MCF 10A (cell line): ENCODE measurements around the gene EXOC6B. TPM values are rescaled to one million over a fixed set of nuclear protein-coding genes. Genes with fewer than 3 reads are reported as not detected.
A peak's percentile ranks its signal among the peaks of the same experiment; 100 is the strongest.

Experiments used
- BruUV-seq: library from RNA; stranded (reverse); fragments of 400-500 nt; replicated peaks from 2 replicates; lab custom pipeline; 2021; lab: Mats Ljungman, UMichigan
- CTCF ChIA-PET: fragments of 300-600 bp; sonication (Branson Sonifier 250); formaldehyde crosslinking; extraction: SDS; loops from one replicate; lab custom pipeline; 2021; ENCODE audit warnings: antibody characterized with exemption, inconsistent platforms; lab: Yijun Ruan, JAX
- POLR2A ChIA-PET: fragments of 300-600, 350-650 bp; sonication (Branson Sonifier 250); formaldehyde crosslinking; extraction: SDS; loops from one replicate; lab custom pipeline; 2020; ENCODE audit warnings: antibody characterized with exemption, inconsistent platforms; lab: Yijun Ruan, JAX
- DNase-seq: peaks from one replicate; pipeline ENCODE4 v3.0.0-alpha.2; 2018; ENCODE audit not compliant: unreplicated experiment
- H3K27ac Mint-ChIP-seq: one replicate; pipeline ENCODE4 v1.8.0; 2022; ENCODE audit warnings: mild to moderate bottlenecking, low read depth, mixed read lengths; ENCODE audit not compliant: unreplicated experiment
- H3K27me3 Mint-ChIP-seq: one replicate; pipeline ENCODE4 v1.8.0; 2022; ENCODE audit warnings: mixed read lengths; ENCODE audit not compliant: insufficient read depth, unreplicated experiment
- H3K36me3 Mint-ChIP-seq: one replicate; pipeline ENCODE4 v1.8.0; 2022; ENCODE audit warnings: mild to moderate bottlenecking, moderate library complexity, mixed read lengths; ENCODE audit not compliant: insufficient read depth, unreplicated experiment
- H3K4me1 Mint-ChIP-seq: one replicate; pipeline ENCODE4 v1.8.0; 2022; ENCODE audit warnings: mixed read lengths; ENCODE audit not compliant: insufficient read depth, unreplicated experiment
- H3K4me3 Mint-ChIP-seq: one replicate; pipeline ENCODE4 v1.8.0; 2022; ENCODE audit warnings: mild to moderate bottlenecking, moderate library complexity, mixed read lengths; ENCODE audit not compliant: unreplicated experiment
- H3K9me3 Mint-ChIP-seq: one replicate; pipeline ENCODE4 v1.8.0; 2022; ENCODE audit warnings: mixed read lengths; ENCODE audit not compliant: unreplicated experiment
- CTCF ChIP-seq: fragments of 200-600 bp; IDR thresholded peaks from one replicate; pipeline ENCODE4 v1.8.0; 2022; ENCODE audit warnings: antibody characterized with exemption, mild to moderate bottlenecking; ENCODE audit not compliant: unreplicated experiment
- intact Hi-C: fragments of 100-400 bp; cut with micrococcal nuclease; formaldehyde crosslinking; loops from 2 replicates; pipeline ENCODE4 v1.14.1; 2022
- total RNA-seq: library from RNA; stranded (reverse); gene quantifications from 2 replicates; pipeline ENCODE4 v1.2.3, GENCODE V29; 2022

The EXOC6B gene
- total RNA-seq, 1 experiment from 2014 or later = 24.7 TPM

- TF ChIP-seq CTCF = no peak
- no peaks in the 10 kb centered on the region for H3K9me3 Mint-ChIP-seq
- ChIA-PET CTCF (interaction anchor here (1.1 to 7.4 kb wide), 4 partner anchors 14 to 83 kb away, joined by 3 to 45 read pairs (median 13); no protein-coding TSS in a partner anchor), POLR2A (interaction anchor here (0.6 to 2.7 kb wide), 3 partner anchors 9 to 1614 kb away, joined by 3 to 12 read pairs (median 4); no protein-coding TSS in a partner anchor)
- H3K27ac Mint-ChIP-seq = no peak overlapping the region
- peaks cover 21% of the 10 kb centered on the region for H3K4me1 Mint-ChIP-seq
- H3K27me3 Mint-ChIP-seq = no peaks in the 10 kb centered on the region
- intact Hi-C loops = loop anchor here (10.0 kb wide), 1 partner anchor 395 kb away; no protein-coding TSS in a partner anchor
- no peaks in the 10 kb centered on the region for H3K36me3 Mint-ChIP-seq
- DNase-seq = no peak
- BruUV-seq = no TSS peak
- no peak overlapping the region for H3K4me3 Mint-ChIP-seq
Measured at GRCh38 chr2:72779495-72779894, 46.3 kb downstream of the EXOC6B start.

- Mint-ChIP-seq H3K36me3 (no peaks in the 10 kb centered on the region), H3K4me3 (no peak overlapping the region), H3K9me3 (no peaks in the 10 kb centered on the region), H3K27ac (no peak overlapping the region), H3K27me3 (no peaks in the 10 kb centered on the region), H3K4me1 (peaks cover 21% of the 10 kb centered on the region)
- POLR2A ChIA-PET = interaction anchor here (0.6 to 2.7 kb wide), 3 partner anchors 10 to 263 kb away, joined by 3 to 12 read pairs (median 4); no protein-coding TSS in a partner anchor
- no TSS peak for BruUV-seq
- DNase-seq = peak; percentile 52
- CTCF ChIA-PET = interaction anchor here (0.5 to 7.4 kb wide), 4 partner anchors 38 to 111 kb away, joined by 3 to 45 read pairs (median 13); no protein-coding TSS in a partner anchor
- no peak for TF ChIP-seq CTCF
- intact Hi-C loops = loop anchor here (10.0 kb wide), 1 partner anchor 396 kb away; no protein-coding TSS in a partner anchor
Measured at GRCh38 chr2:72778410-72778809, 47.4 kb downstream of the EXOC6B start.

- BruUV-seq = no TSS peak
- H3K27me3 Mint-ChIP-seq = no peaks in the 10 kb centered on the region
- no peak overlapping the region for H3K27ac Mint-ChIP-seq
- no peaks in the 10 kb centered on the region for H3K4me1 Mint-ChIP-seq
- peak; percentile 73 for TF ChIP-seq CTCF
- intact Hi-C loops = loop anchor here (1.0 to 10.0 kb wide), 3 partner anchors 88 to 404 kb away; partner anchors contain the start of gene SPR
- no peaks in the 10 kb centered on the region for H3K36me3 Mint-ChIP-seq
- H3K4me3 Mint-ChIP-seq = no peak overlapping the region
- H3K9me3 Mint-ChIP-seq = no peaks in the 10 kb centered on the region
- CTCF ChIA-PET = interaction anchor here (0.8 to 2.6 kb wide), 5 partner anchors 21 to 116 kb away, joined by 3 to 60 read pairs (median 5); partner anchors contain the start of gene SPR
- POLR2A ChIA-PET = interaction anchor here (1.7 kb wide), 1 partner anchor 88 kb away, joined by 5 read pairs; no protein-coding TSS in a partner anchor
- DNase-seq = peak; percentile 83
Measured at GRCh38 chr2:72770879-72771461, 54.9 kb downstream of the EXOC6B start.

GRCh38 chr2:72765997-72766609, 59.7 kb downstream of the EXOC6B start:
- Mint-ChIP-seq H3K27me3 (no peaks in the 10 kb centered on the region), H3K27ac (peak overlapping the region; percentile 58), H3K4me1 (no peaks in the 10 kb centered on the region), H3K4me3 (no peak overlapping the region), H3K9me3 (peaks cover 7% of the 10 kb centered on the region), H3K36me3 (peaks cover 5% of the 10 kb centered on the region)
- no peak for TF ChIP-seq CTCF
- BruUV-seq = no TSS peak
- ChIA-PET CTCF (interaction anchor here (0.7 to 1.2 kb wide), 4 partner anchors 50 to 98 kb away, joined by 3 to 4 read pairs (median 3); no protein-coding TSS in a partner anchor), POLR2A (interaction anchor here (0.6 kb wide), 1 partner anchor 1752 kb away, joined by 5 read pairs; no protein-coding TSS in a partner anchor)
- no peak for DNase-seq
- intact Hi-C loops = no loop called here
